NB4 (cell line): Measurements from ENCODE around the gene IL24.

ENCODE experiments used
- CTCF ChIP-seq: IDR thresholded peaks from one replicate; pipeline ENCODE4 v1.5.1; 2012; ENCODE audit warnings: low read depth, low read length
- MYC ChIP-seq: IDR thresholded peaks from 2 replicates; pipeline ENCODE4 v1.6.1; 2011; ENCODE audit warnings: low read depth, low read length
- POLR2A ChIP-seq: IDR thresholded peaks from 2 replicates; pipeline ENCODE4 v1.6.1; 2011; ENCODE audit warnings: mild to moderate bottlenecking; ENCODE audit not compliant: insufficient read length; ENCODE audit errors: extremely low read depth

GRCh38 chr1:206926286-206926685 lies 29.0 kb downstream of the IL24 start:
- TF ChIP-seq CTCF (no peak), POLR2A (no peak), MYC (no peak)
